Type B pancreatic cell (in vitro differentiated cells): ENCODE measurements around the gene RRAD. TPM values are rescaled to one million over a fixed set of nuclear protein-coding genes. Genes with fewer than 3 reads are reported as not detected.
"Not testable (repeated sequence)": the region's sequence is repeated elsewhere in the genome, so short reads cannot be mapped to it uniquely, and the experiment has no call there.

Experiments
- DNase-seq: peaks from one replicate; pipeline ENCODE4 v3.0.0; 2021; ENCODE audit warnings: mixed read lengths; ENCODE audit not compliant: unreplicated experiment; ENCODE audit errors: extremely low spot score
- H3K27ac Mint-ChIP-seq: 2 replicates; pipeline ENCODE4 v1.8.0; 2021; ENCODE audit warnings: mild to moderate bottlenecking, mixed read lengths
- H3K27me3 Mint-ChIP-seq: 2 replicates; pipeline ENCODE4 v1.8.0; 2021; ENCODE audit warnings: mixed read lengths
- H3K36me3 Mint-ChIP-seq: 2 replicates; pipeline ENCODE4 v1.8.0; 2021; ENCODE audit warnings: mixed read lengths
- H3K4me1 Mint-ChIP-seq: one replicate; pipeline ENCODE4 v1.8.0; 2021; ENCODE audit warnings: mixed read lengths; ENCODE audit not compliant: unreplicated experiment
- H3K4me3 Mint-ChIP-seq: 2 replicates; pipeline ENCODE4 v1.8.0; 2021; ENCODE audit warnings: mild to moderate bottlenecking, mixed read lengths
- H3K9me3 Mint-ChIP-seq: 2 replicates; pipeline ENCODE4 v1.8.0; 2021; ENCODE audit warnings: mixed read lengths
- CTCF ChIP-seq: fragments of 200-600 bp; sonication (generic); conservative IDR thresholded peaks from 2 replicates; pipeline ENCODE4 v1.5.0; 2021; ENCODE audit warnings: antibody characterized with exemption, mild to moderate bottlenecking
- total RNA-seq: library from RNA; stranded (reverse); gene quantifications from 2 replicates; pipeline ENCODE4 v1.2.1, GENCODE V29; 2021; ENCODE audit warnings: low replicate concordance

RRAD gene
- total RNA-seq, 1 donor from 2014 or later: 1.3 TPM

- Mint-ChIP-seq H3K36me3 (peaks cover 6% of the 10 kb centered on the region), H3K27me3 (no peaks in the 10 kb centered on the region), H3K4me3 (peak overlapping the region; percentile 68), H3K27ac (no peak overlapping the region), H3K4me1 (peaks cover 27% of the 10 kb centered on the region), H3K9me3 (no peaks in the 10 kb centered on the region)
- no peak for DNase-seq
- TF ChIP-seq CTCF: no peak
Observed at GRCh38 chr16:66937725-66938337, 12.5 kb upstream of the RRAD start.

- Mint-ChIP-seq H3K9me3 (no peaks in the 10 kb centered on the region), H3K27me3 (no peaks in the 10 kb centered on the region), H3K4me1 (peaks cover 30% of the 10 kb centered on the region), H3K36me3 (peaks cover 4% of the 10 kb centered on the region), H3K27ac (no peak overlapping the region), H3K4me3 (peak overlapping the region; percentile 97)
- no peak for TF ChIP-seq CTCF
- DNase-seq: no peak
Observed at GRCh38 chr16:66936889-66937554, 11.7 kb upstream of the RRAD start.

GRCh38 chr16:66936462-66936861 lies 11.1 kb upstream of the RRAD start:
- H3K4me1 Mint-ChIP-seq: peaks cover 30% of the 10 kb centered on the region
- H3K4me3 Mint-ChIP-seq: peak overlapping the region; percentile 97
- TF ChIP-seq CTCF: no peak
- H3K27me3 Mint-ChIP-seq: no peaks in the 10 kb centered on the region
- no peak for DNase-seq
- H3K9me3 Mint-ChIP-seq: no peaks in the 10 kb centered on the region
- H3K27ac Mint-ChIP-seq: no peak overlapping the region
- peaks cover 8% of the 10 kb centered on the region for H3K36me3 Mint-ChIP-seq

- Mint-ChIP-seq H3K27ac (peak within 1 kb of the TSS; percentile 91), H3K36me3 (peaks cover 8% of the 10 kb centered on the region), H3K4me1 (peaks cover 30% of the 10 kb centered on the region), H3K27me3 (no peaks in the 10 kb centered on the region), H3K9me3 (no peaks in the 10 kb centered on the region), H3K4me3 (peak within 1 kb of the TSS; percentile 97)
- TF ChIP-seq CTCF: no peak
- no peak for DNase-seq
Observed at GRCh38 chr16:66935314-66936011, 10.1 kb upstream of the RRAD start, which contains the start of gene CES2. CES2 (plus strand) TSS chr16:66935516; CDS start chr16:66935636, 120 bp downstream.

GRCh38 chr16:66934839-66935313 lies 9.5 kb upstream of the RRAD start:
- Mint-ChIP-seq H3K27ac (peak overlapping the region; percentile 91), H3K4me1 (peaks cover 30% of the 10 kb centered on the region), H3K4me3 (peak overlapping the region; percentile 97)
- not testable (repeated sequence) for H3K36me3 Mint-ChIP-seq, DNase-seq, H3K27me3 Mint-ChIP-seq, H3K9me3 Mint-ChIP-seq
